Smooth muscle cell of the brain vasculature (primary cell): ENCODE measurements around the gene MMP28.
A peak's percentile ranks its signal among the peaks of the same experiment; 100 is the strongest.
"Not testable (repeated sequence)": the region's sequence is repeated elsewhere in the genome, so short reads cannot be mapped to it uniquely, and the experiment has no call there.

Experiments
- DNase-seq: peaks from one replicate; pipeline ENCODE4 v3.0.0-alpha.2; 2012; ENCODE audit warnings: low read depth, low spot score

The MMP28 gene

GRCh38 chr17:35766489-35766877 is 29.0 kb downstream of the MMP28 start:
- DNase-seq: no peak

DNA sequence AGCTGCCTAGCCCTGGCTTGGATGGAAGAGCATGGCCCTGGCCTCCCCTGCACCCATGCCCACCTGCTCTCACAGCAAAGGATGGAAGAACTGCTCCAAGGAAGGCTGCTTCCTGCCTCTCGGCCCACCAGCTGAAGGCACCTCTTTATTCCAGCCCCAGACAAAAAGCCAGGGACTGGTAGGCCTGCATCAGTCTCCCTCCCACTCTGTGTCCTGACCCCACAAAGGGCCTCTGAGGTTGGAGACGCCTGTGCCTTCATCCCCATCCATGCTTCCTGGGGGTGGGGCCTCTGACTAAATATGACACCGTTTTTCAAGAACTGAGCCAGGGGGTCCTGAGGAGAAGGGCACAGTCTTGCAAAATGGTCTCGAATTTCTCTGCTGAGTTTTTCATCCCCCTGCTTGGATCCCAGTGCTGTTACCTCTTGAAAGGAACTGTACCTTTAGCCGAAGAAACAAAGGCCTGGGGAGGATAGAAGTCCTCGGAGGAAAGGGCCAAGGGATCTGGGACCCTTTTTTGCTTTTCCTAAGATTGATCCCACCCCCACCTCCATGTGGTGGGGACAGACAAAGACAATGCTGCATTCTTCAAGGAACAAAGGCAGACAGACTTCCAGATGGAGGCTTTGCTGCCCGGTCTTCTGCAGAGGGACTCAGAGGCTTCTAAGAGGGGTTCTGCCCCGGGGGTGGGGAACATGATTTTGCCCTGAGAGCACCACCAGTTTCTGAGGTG is 29.5 kb downstream of the MMP28 start:
- DNase-seq: no peak

DNA sequence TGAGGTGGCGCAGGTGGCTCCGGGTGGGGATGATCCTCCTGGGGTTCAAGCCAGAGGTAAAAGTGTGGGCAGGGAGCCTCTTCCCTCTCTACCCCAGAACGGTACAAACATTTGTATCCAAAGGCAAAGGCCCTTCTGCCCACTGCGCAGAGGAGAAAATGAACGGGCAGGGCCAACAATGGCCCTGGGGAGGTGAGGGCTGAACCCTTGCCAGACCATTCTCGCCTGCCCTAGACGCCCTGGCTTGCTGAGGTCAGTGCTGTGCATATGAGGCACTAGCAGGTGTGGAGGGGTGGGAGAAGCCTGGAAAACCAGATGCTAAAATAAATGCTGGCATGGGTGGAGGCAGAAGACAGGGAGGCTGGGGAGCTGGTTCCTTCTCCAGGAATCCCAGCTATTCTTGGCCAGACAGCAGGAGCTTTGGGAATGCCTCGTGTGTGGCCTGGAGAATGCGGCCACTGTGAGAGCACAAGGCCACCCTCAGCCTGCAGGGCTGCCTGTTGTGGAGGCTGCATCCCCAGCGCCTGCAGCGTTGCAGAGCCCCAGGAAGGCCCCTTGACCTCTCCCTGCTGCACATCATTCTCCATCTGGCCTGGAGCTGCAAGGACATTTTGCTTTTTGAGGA is 30.2 kb downstream of the MMP28 start:
- DNase-seq: no peak

DNA sequence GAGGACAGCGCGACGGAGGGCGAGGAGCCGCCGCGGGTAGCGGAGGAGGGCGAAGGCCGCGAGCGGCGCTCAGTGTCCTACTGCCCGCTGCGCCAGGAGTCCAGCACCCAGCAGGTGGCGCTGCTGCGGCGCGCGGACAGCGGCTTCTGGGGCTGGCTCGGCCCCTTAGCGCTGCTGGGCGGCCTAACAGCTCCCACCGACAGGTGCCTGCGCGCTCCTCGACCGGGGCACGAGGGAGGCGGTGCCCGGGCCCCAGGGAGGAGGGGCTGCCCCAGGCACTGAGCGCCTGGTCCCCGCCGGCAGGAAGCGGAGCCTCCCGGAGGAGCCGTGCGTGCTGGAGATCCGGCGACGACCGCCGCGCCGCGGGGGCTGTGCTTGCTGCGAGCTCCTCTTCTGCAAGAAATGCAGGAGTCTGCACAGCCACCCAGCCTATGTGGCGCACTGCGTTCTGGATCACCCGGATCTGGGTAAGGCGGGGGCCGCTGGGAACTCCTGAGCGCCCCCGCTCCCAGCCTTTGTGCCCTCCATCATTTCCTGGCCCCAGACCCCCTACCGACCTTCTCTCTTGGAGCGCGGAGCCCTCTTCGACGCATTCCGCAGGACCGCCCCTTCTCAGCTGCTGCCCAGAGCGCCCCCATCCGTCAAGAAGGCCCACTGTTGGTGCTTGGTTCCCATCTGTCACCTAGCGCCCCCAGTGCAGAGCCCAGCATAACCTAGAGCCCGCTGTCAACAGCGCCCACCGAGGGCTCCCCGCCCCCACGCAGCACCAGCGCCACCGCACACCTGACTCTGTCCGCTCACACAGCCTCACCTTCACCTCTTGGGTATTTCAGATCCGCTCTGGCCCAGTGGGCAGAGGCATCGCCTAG is 31.1 kb downstream of the MMP28 start:
- peak; percentile 54 for DNase-seq

DNA sequence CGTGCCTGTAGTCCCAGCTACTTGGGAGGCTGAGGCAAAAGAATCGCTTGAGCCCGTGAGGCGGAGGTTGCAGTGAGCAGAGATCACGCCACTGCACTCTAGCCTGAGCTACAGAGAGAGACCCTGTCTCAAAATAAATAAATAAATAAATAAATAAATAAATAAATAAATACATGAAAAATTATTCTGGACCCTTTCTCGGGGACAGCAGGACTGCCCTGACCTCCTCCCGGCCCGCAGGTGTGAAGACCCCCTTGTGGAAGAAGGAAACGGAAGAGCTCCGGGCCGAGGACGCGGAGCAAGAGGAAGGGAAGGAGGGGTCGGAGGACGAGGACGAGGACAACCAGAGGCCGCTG is 31.7 kb downstream of the MMP28 start:
- no peak for DNase-seq

DNA sequence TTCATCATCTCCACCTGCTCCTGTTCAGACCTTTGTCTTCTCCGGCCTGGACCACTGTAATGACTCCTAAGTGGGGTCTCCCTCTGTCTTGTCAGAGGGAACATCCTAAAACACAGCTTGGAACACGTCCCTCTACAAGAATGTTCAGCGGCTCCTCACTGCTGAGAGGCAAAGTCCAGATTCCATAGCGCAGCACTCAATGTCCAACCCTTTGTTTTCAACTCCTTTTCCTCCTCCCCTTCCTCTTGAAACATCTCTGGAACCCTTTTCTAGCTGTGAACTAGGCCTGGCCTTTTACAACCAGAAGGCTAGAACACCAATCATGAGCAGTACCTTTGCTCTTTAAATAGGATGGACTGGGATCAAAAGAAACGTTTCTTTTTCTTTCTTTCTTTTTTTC is 33.8 kb downstream of the MMP28 start:
- no peak for DNase-seq

DNA sequence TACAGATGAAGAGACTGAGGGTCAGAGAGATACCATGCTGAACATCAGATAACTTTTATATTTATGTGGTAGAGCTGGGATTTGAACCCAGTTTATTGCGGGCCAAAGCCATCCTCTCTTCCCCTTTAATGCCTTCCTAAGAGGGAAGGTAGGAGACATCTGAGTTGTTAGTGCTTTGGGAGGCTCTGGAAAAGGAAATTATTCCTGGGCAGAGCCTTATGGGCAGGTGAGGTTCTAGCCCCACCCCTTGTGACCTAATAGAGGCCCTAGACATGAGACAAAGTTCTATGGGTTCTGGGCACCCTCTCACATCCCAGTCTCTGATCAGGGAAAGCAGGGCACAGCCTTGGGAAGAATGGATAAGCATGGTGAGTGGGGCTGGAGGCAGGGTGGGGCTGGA is 34.9 kb downstream of the MMP28 start, which contains the start of gene C17orf50:
Gene C17orf50, plus strand, starts transcription at position 301 of the 400 bp plus-strand sequence. Its CDS starts 55 bp downstream, at position 356.
- no peak for DNase-seq

GRCh38 chr17:35757243-35757642 is 38.2 kb downstream of the MMP28 start:
- DNase-seq: no peak

DNA sequence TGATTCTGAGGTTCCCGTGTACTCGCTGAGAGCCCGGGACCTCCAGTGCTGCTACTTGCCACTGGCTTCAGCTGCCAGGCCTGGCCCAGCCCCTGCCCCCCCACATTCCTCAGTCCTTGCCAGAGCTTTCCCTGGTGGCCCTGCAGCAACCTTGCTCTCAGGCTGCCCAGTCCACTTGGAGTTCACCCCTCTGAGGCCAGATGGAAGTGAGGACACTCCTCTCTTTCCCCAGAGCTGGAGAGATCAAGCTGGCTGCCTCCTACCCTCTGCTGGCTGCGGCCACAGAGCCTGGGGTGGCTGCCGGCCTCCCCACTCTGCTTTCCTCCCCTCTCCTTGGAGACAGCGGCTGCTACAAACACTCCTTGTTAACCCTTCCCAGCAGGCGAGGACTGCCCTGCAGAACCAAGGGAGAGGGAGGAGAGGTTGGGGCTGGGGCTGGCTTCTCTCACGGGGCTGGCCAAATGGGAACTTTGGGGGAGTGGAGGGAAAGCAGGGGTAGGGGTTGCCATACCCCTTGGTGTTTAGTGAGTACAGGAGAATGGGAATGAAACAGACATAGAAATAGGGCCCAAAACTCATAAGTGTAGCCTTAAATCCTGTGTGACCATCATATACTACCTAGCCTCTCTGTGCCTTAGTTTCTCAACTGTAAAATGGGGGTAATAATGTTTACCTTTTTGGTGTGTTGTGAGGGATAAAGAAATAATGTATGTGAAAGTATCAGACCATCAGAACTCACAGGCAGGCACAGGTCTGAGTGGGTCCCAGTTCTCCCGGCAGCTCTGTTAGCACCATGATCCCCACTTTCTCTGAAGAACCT is 42.3 kb downstream of the MMP28 start, which contains the start of gene GAS2L2:
Gene GAS2L2, minus strand, starts transcription at position 295 of the 820 bp plus-strand sequence. CDS start 389 bp downstream, outside the sequence.
- DNase-seq: no peak

- no peak for DNase-seq
Observed at GRCh38 chr17:35752471-35752870, 43.0 kb downstream of the MMP28 start.

GRCh38 chr17:35751541-35751940 is 43.9 kb downstream of the MMP28 start:
- DNase-seq: not testable (repeated sequence)

- no peak for DNase-seq
Observed at GRCh38 chr17:35750526-35751395, 44.7 kb downstream of the MMP28 start.

DNA sequence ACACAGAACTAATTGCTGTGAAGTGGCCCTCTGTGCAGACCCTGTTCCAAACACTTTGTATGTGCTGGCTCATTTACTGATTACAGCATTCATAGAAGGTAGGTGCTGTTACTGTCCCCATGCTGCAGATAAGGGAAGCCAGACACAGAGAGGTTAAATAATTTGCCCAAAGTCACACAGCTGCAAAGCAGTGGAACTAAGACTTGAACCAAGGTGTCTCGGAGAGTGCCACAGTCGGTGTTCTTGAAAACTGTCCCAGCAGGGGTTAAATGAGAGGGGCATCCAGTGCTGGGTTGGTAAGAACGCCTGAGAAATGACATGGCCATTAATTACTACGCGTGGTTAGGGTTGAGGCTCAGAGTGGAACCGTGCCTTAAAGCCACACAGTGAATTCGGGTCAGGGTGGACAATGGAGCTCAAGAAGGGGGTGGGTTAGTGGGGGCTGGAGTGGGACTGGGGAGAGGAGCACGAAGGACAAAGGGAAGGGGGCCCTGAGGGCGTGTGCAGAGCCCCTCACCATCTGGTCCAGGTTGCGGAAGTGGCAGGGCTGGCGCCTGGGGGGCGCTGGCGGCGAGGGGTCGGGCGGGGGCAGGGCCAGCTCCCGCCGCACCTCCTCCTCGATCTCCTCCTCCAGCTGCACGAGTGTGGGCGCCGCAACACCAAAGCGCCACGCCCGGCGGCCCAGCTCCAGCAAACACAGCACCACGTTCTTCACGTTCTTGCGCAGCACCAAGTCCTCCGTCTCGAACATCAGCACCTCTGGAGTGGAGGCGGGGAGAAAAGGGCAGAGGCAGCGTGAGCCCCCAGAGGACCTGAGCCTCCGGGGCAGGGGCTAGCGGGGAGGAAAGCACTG is 45.7 kb downstream of the MMP28 start:
- DNase-seq: no peak

GRCh38 chr17:35748979-35749378 is 46.5 kb downstream of the MMP28 start:
- no peak for DNase-seq

DNA sequence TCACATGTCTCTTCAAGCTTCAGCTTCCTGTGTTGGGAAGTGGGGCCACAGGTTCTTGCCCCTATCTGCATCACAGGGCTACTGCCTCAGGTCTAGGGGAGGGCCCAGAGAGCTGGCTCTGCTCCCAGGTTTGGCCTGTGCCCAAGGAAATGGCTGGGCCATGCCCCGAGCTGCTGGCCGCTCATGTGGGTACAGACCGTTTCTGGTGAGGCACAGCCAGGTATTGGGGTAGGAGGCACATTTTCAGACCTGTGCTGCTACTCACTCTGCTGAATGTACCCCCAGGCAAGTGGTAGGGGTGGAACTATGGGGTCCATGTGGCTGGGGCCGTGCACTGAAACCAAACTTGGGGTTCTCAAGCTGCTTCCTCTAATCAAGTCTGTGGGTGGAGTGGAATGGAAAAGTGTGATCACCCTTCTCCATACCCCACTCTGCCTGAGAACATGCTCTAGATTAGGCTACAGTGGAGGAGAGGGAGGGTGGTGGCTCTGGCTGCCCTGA is 47.0 kb downstream of the MMP28 start:
- DNase-seq: no peak

DNA sequence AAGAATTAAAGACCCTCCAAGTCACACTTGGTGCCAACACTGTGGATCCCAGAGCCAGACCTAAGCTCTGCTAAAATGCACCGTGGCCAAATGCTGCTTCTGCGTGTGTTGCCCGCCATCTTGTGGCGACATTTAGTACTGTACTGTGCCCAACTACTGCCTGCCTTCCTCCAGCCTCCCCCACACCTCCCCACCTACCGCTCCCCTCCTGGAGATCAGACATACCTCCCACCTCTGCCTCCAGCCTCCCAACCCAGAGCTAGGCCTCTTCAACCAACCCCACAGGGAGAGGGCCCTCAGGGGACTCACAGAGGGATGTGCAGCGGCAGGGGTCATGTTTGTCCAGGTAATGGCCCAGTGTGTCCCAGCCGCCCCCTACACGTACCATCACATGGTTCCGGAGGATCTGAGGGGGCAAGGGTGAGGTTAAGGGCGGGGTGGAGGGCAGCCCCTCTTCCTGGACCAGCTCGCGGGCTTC is 47.9 kb downstream of the MMP28 start:
- peak; percentile 63 for DNase-seq

- DNase-seq: no peak
Observed at GRCh38 chr17:35745749-35746320, 49.6 kb downstream of the MMP28 start.

- no peak for DNase-seq
Observed at GRCh38 chr17:35745246-35745645, 50.2 kb downstream of the MMP28 start.

GRCh38 chr17:35744830-35745229 is 50.6 kb downstream of the MMP28 start:
- no peak for DNase-seq
